HG03139 (cell line): ENCODE measurements around the gene DHDDS.
"Not testable (repeated sequence)": the region's sequence is repeated elsewhere in the genome, so short reads cannot be mapped to it uniquely, and the experiment has no call there.

Experiments used
- ATAC-seq: cut with Tn5 transposase; IDR thresholded peaks from one replicate; pipeline ENCODE4 v1.9.1; 2021; ENCODE audit not compliant: unreplicated experiment

The DHDDS gene

DNA sequence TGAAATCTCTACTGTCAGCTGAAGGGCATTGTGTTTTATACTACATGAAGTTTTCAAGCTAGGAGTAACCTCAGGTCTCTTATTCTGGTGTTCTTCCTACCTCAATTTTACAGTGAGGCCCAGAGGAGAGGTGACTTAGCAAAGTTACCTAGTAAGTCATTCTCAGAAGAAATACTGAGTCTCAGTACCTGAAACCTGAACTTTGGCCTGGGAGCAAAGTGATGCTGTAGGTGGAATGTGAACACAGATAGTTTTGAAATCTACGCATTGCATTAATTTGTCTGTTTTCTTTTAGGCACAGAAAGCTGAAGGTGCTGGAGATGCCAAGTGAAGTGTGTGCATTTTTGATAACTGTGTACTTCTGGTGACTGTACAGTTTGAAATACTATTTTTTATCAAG lies 42.7 kb downstream of the DHDDS start:
- ATAC-seq, result no peak

DNA sequence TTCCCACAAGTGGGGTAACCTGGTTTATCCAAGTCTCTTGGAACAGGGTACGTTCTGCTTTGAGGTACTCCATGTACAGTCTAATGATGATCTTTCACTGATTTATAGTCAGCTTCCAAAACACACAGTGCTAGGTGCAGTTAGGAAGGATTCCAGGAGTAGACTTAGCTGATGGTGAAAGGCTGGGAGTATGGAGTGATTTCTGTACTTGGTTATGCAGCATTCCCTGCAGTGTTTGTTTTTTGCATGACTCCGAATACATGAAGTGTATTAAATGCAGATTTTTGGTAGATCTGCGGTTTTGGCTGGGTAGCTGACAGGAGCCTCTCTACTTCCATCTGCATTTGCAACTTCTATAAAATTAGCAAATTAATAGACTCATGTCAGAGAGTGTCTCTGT lies 43.9 kb downstream of the DHDDS start:
- no peak for ATAC-seq

DNA sequence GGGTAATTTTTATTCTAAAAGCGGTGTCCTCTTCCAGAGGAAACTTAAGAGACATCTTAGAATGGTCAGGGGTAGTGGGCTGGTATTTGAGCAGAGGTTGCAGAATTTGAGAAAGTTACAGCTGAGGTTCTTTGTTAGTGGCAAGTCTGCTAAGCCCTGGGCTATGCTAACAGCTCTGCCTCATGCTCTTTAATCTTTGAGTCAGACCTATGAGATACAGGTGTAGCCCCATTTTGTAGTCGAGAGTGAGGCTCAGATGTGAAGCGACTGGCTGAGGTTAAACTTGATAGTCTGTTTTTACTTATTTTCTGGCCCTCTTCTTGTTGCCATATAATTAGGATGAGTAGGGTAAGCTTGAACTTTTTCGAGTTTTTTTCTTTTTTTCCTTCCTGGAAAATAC lies 44.8 kb downstream of the DHDDS start:
- no peak for ATAC-seq

DNA sequence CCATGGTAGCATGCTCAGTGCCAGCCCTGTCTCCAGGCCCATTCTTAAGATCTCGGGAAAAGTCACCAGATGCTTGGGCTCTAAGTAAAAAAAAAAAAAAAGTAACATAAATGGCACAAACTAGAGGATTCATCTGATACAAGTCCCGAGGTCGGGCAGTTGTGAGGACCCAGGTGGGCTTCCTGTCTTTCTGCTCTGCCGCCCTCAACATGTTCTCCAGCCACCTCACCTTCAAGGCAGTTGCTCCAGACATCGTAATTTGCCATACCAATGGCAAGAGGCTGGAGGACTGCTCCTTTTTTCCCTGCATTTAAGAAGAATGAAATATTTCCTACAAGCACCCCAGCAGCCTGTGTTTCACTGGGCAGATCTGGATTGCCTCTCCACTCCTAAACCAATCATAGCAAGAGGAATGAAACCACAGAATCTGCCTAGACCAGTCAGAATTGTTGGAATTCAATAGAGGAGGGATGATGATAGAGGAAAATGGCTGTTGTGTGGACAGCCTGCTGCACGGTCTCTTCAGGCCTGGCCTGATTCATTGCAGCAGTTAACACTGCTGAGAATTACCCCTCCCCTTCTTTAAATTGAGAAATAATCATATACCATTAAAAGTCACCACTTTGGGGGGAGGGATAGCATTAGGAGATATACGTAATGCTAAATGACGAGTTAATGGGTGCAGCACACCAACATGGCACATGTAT lies 45.5 kb downstream of the DHDDS start:
- ATAC-seq, result no peak

DNA sequence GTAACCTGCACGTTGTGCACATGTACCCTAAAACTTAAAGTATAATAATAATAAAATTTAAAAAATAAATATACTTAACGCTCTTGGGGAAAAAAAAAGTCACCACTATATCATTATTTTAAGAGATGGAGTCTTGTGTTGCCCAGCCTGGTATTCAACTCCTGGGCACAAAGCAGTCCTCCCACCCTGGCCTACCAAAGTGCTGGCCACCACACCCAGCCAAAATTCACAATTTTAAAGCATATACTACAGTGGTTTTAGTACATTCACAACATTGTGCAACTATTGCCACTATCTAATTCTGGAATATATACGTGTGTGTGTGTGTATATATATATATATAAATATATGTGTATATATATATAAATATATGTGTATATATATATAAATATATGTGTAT lies 46.0 kb downstream of the DHDDS start:
- ATAC-seq, result no peak

DNA sequence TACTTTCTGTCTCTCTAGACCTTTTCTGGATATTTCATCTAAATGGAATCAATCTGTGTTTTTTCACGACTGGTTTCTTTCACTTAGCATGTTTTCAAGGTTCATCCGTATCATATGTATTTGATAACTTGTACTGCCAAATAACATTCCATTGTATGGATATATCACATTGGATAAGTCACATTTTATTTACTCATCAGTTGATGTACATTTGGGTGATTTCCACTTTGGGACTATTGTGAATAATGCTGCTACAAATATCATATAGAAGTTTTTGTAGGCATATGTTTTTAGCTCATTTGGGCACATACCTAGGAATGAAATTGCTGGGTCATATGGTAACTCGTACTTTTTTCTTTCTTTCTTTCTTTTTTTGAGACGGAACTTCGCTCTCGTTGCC lies 46.9 kb downstream of the DHDDS start:
- ATAC-seq, result no peak

DNA sequence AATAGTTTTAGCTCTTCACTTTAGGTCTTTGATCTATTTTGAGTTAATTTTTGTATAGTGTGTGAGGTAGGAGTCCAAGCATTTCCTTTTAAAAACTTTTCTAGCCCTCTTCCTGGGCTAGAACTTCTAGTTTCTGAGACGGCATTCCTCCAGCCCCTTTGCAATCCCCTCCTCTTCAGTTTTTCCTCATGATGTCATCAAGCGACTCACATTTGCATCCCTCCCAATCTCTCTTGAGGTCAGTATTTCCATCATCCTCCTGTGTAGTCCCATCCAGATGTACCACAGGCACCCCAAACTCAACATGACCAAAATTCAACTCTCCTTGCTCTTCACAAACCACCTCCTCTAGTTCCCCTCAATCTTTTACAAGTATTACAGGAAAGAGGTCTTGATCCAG lies 50.8 kb downstream of the DHDDS start:
- ATAC-seq, result no peak

DNA sequence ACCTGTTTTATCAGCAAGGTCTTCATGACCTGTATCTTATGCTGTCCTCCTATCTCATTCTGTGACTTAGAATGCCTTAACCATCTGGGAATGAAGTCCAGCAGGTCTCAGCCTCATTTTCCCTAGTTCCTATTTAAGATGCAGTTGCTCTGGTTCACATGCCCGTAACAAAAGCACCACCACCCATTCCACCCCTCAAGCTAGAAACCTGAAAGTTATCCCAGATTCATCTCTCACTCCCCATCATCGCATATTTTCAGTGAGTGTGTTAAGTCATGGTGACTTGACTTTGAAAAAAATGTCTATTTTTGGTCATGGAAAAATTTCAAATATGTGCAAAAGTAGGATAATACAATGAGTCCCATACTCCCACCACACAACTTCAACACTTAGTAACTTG lies 51.9 kb downstream of the DHDDS start:
- ATAC-seq, result no peak

DNA sequence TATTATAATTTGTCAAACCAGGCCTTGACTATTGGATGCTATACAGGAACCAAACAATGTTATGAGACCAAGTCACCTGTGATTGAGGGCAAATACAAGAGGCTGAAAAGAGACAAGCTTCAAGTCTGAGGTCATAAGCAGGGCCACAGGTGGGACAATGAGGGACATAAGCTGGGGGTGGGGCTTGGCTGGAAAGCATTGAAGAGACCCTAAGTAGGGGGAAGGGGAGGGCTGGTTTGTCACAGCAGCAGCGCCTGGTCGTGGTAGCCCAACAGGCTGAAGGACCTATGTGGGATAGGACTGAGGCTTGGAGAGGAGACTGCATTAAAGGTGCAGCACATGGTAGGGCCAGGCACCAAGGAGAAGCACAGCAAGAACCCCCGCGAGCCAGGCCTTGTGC lies 58.0 kb downstream of the DHDDS start:
- ATAC-seq, result no peak

DNA sequence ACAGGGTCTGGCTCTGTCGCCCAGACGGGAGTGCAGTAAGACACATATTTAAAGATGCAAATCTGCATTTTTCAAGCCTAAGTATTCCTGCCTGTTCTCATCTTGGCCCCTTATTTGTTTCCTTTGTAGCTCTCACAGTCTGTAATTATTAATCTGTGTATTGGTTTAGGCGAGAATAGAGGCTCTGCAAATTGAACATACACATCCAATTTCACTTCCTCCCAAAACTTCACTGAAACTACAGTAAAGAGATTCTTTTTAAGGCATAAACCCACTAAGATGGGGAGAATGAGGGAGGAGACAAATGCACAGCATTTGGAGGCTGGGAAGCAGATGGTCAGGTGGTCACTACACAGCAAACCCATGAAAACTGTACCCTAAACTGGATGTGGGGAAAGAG lies 61.1 kb downstream of the DHDDS start:
- no peak for ATAC-seq

DNA sequence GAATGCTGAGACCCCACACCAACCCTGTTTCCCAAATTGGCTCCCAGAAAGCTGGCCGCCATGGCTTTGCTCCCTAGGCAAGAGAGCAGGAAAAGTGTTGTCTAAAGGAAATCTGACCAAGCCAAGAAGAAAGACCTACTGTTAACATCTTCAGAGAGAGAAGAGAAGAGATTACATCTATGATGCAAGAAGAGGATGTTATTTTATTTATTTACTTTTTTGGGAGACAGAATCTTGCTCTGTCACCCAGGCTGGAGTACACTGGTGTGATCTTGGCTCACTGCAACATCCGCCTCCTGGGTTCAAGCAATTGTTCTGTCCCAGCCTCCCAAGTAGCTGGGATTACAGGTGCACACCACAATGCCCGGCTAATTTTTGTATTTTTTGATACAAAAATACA lies 61.8 kb downstream of the DHDDS start:
- ATAC-seq, result no peak

DNA sequence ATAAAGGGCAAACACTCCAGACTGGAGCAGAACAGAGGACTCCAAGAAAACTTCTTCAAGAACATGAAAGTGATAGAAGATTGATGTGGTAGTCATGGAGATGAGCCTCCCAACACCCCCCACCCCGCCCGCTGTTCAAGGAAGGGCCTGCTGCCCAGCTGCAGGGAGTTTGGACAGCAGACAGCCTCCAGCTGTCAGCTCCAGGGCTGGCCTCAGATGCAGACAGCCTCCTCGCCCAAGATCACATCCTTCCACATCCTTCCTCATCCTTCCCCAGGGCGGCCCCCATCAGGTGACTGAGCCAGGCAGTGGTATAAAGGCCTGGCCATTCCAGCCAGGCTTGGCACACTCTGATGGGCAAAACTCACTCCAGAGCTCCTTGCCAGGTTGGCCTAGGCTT lies 64.7 kb downstream of the DHDDS start:
- ATAC-seq, result no peak

DNA sequence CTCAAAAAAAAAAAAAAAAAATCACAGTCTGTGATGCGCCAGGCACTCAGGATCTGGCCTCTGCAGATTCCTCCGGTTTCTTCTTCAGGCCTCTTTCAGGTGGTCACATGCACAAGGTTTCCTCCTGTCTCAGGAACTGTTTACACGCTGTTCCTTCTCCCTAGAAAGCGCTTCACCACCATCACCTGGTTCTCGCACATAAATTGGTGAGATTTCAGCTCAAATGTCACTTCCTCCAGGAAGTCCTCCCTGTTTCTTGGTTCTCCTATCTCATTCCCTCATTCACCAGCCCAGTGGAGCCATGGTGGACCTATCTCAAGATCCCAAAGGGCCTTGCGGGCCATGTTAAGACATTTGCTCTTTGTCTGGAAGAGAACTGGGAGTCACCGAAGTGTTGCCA lies 66.8 kb downstream of the DHDDS start:
- ATAC-seq, result no peak

DNA sequence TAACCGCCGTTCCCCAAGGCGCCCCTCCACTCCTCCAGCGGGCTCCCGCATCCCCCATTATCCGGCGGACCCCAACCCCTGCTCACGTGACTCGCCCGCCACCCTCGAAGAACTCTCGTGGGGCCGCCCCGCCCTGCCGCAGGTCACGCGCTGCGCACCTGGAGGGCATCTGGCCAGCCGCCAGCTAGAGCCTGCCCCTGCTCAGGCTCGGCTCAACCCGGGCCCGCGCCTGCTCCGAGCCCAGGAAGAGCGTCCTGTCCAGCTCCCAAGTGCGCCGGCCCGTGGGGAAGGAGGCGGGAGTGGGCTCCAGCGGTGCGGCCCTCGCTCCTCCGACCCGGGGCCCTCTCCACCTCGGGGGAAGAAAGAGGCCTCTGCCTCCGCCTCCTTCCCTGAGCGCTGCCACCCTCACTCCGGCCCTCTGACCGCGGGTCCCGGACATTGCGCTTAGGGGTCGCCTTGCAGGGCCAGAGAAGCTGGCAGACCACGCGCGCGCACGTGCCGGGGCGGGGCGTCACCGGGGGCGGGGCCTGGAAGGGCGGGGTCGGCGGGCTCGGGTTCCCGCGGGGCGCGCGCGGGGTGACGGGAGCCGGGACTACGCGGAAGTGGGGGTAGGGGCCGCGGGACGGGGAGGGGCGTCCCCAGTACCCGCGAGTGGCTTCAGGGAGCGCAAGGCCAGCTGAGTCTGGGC lies 68.5 kb downstream of the DHDDS start:
- ATAC-seq, result peak; percentile 60

DNA sequence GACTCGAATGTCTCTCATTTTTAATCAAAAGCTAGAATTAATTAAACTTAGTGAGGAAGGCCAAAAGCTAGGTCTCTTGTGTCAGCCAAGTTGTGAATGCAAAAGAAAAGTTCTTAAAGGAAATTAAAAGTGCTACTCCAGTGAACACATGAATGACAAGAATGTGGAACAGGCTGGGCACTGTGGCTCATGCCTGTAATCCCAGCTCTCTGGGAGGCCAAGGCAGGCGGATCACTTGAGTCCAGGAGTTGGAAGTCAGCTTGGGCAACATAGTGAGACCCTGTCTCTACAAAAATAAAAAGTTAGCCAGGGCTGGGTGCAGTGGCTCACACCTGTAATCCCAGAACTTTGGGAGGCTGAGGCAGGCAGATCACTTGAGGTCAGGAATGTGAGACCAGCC lies 78.6 kb downstream of the DHDDS start:
- ATAC-seq, result not testable (repeated sequence)

DNA sequence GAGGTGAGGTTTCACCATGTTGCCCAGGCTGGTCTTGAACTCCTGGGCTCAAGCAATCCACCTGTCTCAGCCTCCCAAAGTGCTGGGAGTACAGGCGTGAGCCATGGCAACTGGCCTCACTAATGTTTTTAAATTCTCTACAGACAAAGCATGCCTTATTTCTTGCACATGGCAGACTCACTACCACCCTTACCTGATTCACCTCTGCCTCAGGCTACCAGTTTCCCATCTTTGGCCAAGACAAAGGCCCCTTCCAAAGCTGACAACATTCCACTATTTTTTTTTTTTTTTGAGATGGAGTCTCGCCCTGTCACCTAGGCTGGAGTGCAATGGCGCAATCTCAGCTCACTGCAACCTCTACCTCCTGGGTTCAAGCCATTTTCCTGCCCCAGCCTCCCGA lies 83.7 kb downstream of the DHDDS start:
- ATAC-seq, result not testable (repeated sequence)

DNA sequence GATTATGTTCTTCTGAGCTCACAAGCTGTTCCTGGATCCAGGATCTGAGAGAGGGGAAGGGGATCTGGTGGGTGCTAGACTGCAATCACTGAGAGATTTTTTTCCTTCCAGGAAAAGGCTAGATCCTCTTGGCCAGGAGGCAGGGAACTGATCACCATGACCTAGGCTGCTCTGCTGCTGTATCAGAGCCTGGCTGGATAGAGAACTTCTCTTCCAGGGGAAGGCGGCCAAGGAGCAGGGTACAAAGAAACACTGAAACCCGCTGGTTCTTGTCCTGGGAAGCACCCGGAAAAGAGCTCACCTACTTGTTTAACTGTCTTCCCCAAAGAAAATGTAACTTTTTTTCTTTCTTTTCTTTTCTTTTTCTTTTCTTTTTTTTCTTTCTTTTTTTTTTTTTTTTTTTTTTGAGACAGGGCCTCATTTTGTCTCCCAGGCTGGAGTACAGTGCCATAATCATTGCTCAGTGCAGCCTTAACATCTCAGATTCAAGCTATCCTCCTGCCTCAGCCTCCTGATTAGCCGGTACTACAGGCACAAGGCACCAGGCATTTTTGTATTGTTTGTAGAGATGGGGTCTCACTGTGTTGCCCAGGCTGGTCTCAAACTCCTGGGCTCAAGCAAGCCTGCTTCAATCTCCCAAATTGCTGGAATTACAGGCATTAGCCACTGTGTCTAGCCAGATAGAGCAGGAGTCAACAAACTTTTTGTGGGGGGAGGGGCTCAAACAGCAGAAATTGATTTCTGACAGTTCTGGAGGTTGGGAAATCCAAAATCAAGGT lies 85.1 kb downstream of the DHDDS start:
- no peak for ATAC-seq

DNA sequence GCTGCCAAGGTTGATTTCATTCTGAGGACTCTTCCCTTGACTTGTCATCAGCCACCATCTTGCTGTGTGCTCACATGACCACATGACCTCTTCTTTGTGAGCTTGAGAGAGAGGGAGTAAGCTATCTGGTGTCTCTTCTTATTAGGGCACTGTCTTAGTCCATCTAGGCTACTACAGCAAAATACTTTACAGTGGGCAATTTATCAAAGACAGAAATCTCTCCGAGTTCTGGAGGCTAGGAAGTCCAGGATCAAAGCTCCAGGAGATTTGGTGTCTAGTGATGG lies 85.6 kb downstream of the DHDDS start:
- no peak for ATAC-seq

DNA sequence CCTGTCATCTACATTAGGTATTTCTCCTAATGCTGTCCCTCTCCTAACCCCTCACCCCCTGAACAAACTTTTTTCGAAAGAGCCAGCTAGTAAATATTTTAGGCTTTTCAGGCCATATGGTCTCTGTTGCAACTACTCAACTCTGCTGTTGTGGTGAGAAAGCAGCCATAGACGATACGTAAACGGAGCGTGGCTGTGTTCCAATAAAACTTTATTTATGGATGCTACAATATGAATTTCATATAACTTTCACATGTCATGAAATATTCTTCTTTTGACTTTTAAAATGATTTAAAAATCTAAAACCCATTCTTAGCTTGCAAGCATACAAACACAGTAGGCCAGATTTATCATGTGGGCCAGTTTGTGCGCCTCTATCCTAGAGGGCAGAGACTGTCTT lies 86.2 kb downstream of the DHDDS start:
- ATAC-seq, result no peak

DNA sequence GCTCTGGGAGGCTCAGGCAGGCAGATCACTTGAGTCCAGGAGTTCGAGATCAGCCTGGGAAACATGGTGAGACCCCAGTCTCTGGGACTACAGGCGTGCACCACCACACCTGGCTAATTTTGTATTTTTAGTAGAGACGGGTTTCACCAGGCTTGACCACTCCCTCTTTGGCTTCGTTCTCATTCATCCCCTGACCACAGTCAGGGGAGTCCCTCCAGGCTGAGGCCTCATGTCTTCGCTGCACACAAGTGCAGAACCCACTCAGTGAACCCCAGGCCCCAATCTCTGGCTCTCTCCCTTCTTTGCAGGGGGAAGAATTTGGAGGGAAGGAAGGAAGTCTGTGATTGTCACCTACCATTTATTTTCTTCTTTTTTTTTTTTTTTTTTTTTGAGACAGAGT lies 88.2 kb downstream of the DHDDS start:
- no peak for ATAC-seq
